ENCODE measurements around the gene FAT1.

Gene FAT1

DNA sequence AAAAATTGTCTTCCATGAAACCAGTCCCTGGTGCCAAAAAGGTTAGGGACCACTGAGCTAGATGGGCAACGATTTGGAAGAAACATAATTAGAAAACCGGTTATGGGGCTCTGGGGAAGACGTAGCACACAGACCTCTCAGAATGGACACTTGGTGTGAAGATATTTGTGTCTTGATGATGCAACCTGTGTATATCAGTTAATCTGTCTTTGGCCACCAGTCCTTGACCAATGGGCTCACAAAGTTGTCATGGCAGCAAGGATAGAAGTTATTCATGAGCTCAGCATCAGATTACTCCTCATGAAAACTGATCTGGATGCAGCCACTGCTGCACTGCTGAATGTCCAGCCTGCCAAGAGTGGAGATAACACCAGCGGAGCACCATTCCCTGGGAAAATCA lies 181.9 kb downstream of the FAT1 start:
- no peak for DNase-seq (ENCODE audit: low read depth)
- H3K4me3 ChIP-seq (ENCODE audit: low read length) = no peak overlapping the region
- TF ChIP-seq, protein P1, sequence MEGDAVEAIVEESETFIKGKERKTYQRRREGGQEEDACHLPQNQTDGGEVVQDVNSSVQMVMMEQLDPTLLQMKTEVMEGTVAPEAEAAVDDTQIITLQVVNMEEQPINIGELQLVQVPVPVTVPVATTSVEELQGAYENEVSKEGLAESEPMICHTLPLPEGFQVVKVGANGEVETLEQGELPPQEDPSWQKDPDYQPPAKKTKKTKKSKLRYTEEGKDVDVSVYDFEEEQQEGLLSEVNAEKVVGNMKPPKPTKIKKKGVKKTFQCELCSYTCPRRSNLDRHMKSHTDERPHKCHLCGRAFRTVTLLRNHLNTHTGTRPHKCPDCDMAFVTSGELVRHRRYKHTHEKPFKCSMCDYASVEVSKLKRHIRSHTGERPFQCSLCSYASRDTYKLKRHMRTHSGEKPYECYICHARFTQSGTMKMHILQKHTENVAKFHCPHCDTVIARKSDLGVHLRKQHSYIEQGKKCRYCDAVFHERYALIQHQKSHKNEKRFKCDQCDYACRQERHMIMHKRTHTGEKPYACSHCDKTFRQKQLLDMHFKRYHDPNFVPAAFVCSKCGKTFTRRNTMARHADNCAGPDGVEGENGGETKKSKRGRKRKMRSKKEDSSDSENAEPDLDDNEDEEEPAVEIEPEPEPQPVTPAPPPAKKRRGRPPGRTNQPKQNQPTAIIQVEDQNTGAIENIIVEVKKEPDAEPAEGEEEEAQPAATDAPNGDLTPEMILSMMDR (IDR thresholded peaks at IDR 0.05; ENCODE audit: insufficient read depth, low read depth, low read length, missing control alignments) = no peak

- TF ChIP-seq, protein P1 (IDR thresholded peaks at IDR 0.05; ENCODE audit: insufficient read depth, low read depth, low read length, missing control alignments) = no peak
- DNase-seq (ENCODE audit: low read depth) = no peak
- H3K4me3 ChIP-seq (ENCODE audit: low read length) = no peak overlapping the region
These were observed 185.7 kb downstream of the FAT1 start for GRCh38 chr4:186537843-186538521.

Measured in epithelial cell of esophagus (primary cell).